Measurements from ENCODE around the gene PPP1R18. TPM values are rescaled to one million over a fixed set of nuclear protein-coding genes. Genes with fewer than 3 reads are reported as not detected.

PPP1R18 gene
- total and polyA plus RNA-seq, 9 of the 15 experiments (the other 6 are each of a cell fraction or from before 2014, with no cell fraction given), result 12.0 to 99.2 (median 42.6) TPM

DNA sequence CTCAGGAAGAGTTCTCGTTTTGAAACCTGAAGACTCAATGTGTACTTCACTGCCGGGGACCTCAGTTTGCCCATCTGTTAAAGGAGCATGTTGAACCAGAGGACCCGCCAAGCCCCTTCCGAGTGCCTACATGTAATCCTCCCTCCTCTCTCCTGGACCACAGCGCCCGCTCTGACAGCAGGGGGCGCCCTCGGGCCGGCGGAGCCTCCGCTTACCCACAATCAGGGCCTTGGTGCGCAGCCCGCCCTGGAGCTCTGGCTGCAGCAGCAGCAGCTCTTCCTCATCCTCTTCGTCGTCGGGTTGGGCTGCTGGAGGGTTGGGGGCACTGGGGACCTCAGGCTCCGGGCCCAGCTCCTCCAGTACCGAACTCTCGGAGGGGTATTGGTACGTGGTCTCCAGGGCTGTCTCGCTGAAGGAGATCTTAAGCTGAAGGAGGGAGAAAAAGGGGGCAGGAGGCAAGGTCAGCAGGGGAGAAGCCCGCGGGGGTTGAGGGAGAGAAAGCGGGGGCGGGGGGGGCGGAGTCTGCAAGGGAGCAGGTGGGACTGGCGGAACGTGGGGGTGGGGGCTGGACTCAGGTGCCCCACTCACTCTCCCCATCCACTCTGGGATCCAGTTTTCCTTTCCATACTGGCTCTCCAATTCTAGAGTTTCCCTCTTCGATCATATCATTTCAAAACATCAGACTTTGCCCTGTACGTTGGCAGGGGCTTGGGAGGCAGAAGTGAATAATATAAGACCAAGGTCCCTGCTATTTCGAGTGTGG lies 7.3 kb downstream of the PPP1R18 start (continued):
- TF ChIP-seq TEAD1 (CRISPR knock-in tag; IDR thresholded peaks at IDR 0.05) (peak in 1 of 2 experiments; percentile 56; a peak in 1 of 4 replicates), ZNF143 (CRISPR knock-in tag; IDR thresholded peaks at IDR 0.05) (peak; percentile 55; the same call in 1 of the 2 replicates), MXI1 (IDR thresholded peaks at IDR 0.05; ENCODE audit: low read depth, low read length) (no peak), HCFC1 (IDR thresholded peaks at IDR 0.05; ENCODE audit: low read depth, low read length) (peak; percentile 54; the same call in 1 of the 2 replicates), SOX6 (IDR thresholded peaks at IDR 0.05) (peak; percentile 51; the same call in 1 of the 2 replicates), FOXJ2 (tag; IDR thresholded peaks at IDR 0.05) (no peak), TCF7L2 (IDR thresholded peaks at IDR 0.05; ENCODE audit: low read depth, low read length) (no peak), HDAC1 (IDR thresholded peaks at IDR 0.05) (peak in 1 of 2 experiments; percentile 41; a peak in 1 of 4 replicates), ZNF586 (CRISPR knock-in tag; conservative IDR thresholded peaks at IDR 0.05) (no peak), RFX7 (CRISPR knock-in tag; IDR thresholded peaks at IDR 0.05) (no peak), GABPA (tag; conservative IDR thresholded peaks at IDR 0.05; ENCODE audit: low read depth) (no peak), ZNF175 (CRISPR knock-in tag; IDR thresholded peaks at IDR 0.05; ENCODE audit: low read depth) (no peak), CBX2 (IDR thresholded peaks at IDR 0.05; ENCODE audit: insufficient read depth, low read length, poor library complexity, severe bottlenecking) (no peak), SRSF7 (optimal IDR thresholded peaks at IDR 0.05; ENCODE audit: low read depth, low read length) (no peak)
- TF ChIP-seq, protein P1, sequence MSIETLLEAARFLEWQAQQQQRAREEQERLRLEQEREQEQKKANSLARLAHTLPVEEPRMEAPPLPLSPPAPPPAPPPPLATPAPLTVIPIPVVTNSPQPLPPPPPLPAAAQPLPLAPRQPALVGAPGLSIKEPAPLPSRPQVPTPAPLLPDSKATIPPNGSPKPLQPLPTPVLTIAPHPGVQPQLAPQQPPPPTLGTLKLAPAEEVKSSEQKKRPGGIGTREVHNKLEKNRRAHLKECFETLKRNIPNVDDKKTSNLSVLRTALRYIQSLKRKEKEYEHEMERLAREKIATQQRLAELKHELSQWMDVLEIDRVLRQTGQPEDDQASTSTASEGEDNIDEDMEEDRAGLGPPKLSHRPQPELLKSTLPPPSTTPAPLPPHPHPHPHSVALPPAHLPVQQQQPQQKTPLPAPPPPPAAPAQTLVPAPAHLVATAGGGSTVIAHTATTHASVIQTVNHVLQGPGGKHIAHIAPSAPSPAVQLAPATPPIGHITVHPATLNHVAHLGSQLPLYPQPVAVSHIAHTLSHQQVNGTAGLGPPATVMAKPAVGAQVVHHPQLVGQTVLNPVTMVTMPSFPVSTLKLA (conservative IDR thresholded peaks at IDR 0.05), result 0 out of 4 replicates have a peak, but pooled peaks of 1 of the 2 experiments have one; percentile 14
- TF ChIP-seq, protein P2, sequence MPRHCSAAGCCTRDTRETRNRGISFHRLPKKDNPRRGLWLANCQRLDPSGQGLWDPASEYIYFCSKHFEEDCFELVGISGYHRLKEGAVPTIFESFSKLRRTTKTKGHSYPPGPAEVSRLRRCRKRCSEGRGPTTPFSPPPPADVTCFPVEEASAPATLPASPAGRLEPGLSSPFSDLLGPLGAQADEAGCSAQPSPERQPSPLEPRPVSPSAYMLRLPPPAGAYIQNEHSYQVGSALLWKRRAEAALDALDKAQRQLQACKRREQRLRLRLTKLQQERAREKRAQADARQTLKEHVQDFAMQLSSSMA (CRISPR knock-in tag; IDR thresholded peaks at IDR 0.05), result no peak
- TF ChIP-seq, protein P3, sequence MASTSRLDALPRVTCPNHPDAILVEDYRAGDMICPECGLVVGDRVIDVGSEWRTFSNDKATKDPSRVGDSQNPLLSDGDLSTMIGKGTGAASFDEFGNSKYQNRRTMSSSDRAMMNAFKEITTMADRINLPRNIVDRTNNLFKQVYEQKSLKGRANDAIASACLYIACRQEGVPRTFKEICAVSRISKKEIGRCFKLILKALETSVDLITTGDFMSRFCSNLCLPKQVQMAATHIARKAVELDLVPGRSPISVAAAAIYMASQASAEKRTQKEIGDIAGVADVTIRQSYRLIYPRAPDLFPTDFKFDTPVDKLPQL (IDR thresholded peaks at IDR 0.05; ENCODE audit: extremely low read depth, insufficient read length), result no peak
- TF ChIP-seq, protein P4, sequence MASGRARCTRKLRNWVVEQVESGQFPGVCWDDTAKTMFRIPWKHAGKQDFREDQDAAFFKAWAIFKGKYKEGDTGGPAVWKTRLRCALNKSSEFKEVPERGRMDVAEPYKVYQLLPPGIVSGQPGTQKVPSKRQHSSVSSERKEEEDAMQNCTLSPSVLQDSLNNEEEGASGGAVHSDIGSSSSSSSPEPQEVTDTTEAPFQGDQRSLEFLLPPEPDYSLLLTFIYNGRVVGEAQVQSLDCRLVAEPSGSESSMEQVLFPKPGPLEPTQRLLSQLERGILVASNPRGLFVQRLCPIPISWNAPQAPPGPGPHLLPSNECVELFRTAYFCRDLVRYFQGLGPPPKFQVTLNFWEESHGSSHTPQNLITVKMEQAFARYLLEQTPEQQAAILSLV (tag; IDR thresholded peaks at IDR 0.05), result no peak
- TF ChIP-seq, protein P5, sequence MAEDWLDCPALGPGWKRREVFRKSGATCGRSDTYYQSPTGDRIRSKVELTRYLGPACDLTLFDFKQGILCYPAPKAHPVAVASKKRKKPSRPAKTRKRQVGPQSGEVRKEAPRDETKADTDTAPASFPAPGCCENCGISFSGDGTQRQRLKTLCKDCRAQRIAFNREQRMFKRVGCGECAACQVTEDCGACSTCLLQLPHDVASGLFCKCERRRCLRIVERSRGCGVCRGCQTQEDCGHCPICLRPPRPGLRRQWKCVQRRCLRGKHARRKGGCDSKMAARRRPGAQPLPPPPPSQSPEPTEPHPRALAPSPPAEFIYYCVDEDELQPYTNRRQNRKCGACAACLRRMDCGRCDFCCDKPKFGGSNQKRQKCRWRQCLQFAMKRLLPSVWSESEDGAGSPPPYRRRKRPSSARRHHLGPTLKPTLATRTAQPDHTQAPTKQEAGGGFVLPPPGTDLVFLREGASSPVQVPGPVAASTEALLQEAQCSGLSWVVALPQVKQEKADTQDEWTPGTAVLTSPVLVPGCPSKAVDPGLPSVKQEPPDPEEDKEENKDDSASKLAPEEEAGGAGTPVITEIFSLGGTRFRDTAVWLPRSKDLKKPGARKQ (CRISPR knock-in tag; IDR thresholded peaks at IDR 0.05), result no peak
- TF ChIP-seq, protein P6, sequence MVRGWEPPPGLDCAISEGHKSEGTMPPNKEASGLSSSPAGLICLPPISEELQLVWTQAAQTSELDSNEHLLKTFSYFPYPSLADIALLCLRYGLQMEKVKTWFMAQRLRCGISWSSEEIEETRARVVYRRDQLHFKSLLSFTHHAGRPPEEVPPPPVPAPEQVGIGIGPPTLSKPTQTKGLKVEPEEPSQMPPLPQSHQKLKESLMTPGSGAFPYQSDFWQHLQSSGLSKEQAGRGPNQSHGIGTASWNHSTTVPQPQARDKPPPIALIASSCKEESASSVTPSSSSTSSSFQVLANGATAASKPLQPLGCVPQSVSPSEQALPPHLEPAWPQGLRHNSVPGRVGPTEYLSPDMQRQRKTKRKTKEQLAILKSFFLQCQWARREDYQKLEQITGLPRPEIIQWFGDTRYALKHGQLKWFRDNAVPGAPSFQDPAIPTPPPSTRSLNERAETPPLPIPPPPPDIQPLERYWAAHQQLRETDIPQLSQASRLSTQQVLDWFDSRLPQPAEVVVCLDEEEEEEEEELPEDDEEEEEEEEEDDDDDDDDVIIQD (CRISPR knock-in tag; IDR thresholded peaks at IDR 0.05), result no peak
